ENCODE results near the gene DMGDH. TPM values are rescaled to one million over a fixed set of nuclear protein-coding genes. Genes with fewer than 3 reads are reported as not detected.

DMGDH gene
- total and polyA plus RNA-seq, 2 of the 4 experiments (the other 2 are of a cell fraction), result 0.18 TPM; not detected in 1

- CTCF ChIA-PET, result no interaction called here
- no peaks in the 10 kb centered on the region for H3K27me3 ChIP-seq (ENCODE audit: control insufficient read depth, insufficient read depth, low read length)
- no CpG with 5 or more reads among the region's 4 CpGs for WGBS, 2 experiments (ENCODE audit: extremely low coverage in 2 of 2, insufficient read length in 1 of 2)
- in situ Hi-C loops (cut with MboI; ENCODE audit: low sequenced_read_pairs) (no loop called here), dilution Hi-C loops (cut with HindIII; ENCODE audit: low sequenced_read_pairs, unreplicated experiment) (no loop called here), intact Hi-C loops (cut with micrococcal nuclease) (no loop called here)
- H3K4me1 ChIP-seq (ENCODE audit: control insufficient read depth, insufficient read depth, low read length), result 0 out of 2 replicates have a peak, but pooled peaks cover 2% of the 10 kb centered on the region
- peaks cover 6% of the 10 kb centered on the region for H3K9me3 ChIP-seq (ENCODE audit: control insufficient read depth, insufficient read depth, low read length)
- no peak overlapping the region for H3K18ac ChIP-seq (ENCODE audit: low read depth, low read length)
- H3K56ac ChIP-seq (ENCODE audit: extremely low read depth, insufficient read depth, low read length), result no peak overlapping the region
- no peak overlapping the region for H4K91ac ChIP-seq (ENCODE audit: insufficient read depth, low read depth, low read length)
- H3K14ac ChIP-seq (replicated peaks; ENCODE audit: low read depth, low read length), result no peak overlapping the region
- H4K20me1 ChIP-seq (ENCODE audit: insufficient read depth, low read length), result no peaks in the 10 kb centered on the region
- no peak overlapping the region for H2BK20ac ChIP-seq (ENCODE audit: low read depth, low read length)
- H3K9me1 ChIP-seq (ENCODE audit: insufficient read depth, low read length), result no peaks in the 10 kb centered on the region
- no peak overlapping the region for H2AK5ac ChIP-seq (ENCODE audit: low read depth, low read length)
- BruUV-seq (replicated peaks), result no TSS peak
- no peak overlapping the region for H4K5ac ChIP-seq (ENCODE audit: low read depth, low read length)
- H3K9ac ChIP-seq (ENCODE audit: low read depth, low read length), result no peak overlapping the region
- no peak overlapping the region for H3K4me3 ChIP-seq (ENCODE audit: insufficient read depth, low read depth, low read length)
- no peak overlapping the region for H3K27ac ChIP-seq (ENCODE audit: insufficient read depth, low read length)
- no peak for TF ChIP-seq SMC3 (IDR thresholded peaks at IDR 0.05; ENCODE audit: low read depth, low read length)
- TF ChIP-seq, protein P1, sequence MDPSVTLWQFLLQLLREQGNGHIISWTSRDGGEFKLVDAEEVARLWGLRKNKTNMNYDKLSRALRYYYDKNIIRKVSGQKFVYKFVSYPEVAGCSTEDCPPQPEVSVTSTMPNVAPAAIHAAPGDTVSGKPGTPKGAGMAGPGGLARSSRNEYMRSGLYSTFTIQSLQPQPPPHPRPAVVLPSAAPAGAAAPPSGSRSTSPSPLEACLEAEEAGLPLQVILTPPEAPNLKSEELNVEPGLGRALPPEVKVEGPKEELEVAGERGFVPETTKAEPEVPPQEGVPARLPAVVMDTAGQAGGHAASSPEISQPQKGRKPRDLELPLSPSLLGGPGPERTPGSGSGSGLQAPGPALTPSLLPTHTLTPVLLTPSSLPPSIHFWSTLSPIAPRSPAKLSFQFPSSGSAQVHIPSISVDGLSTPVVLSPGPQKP (IDR thresholded peaks at IDR 0.05; ENCODE audit: borderline replicate concordance, low read depth, low read length), result no peak
- POLR2A ChIA-PET (ENCODE audit: unreplicated experiment), result no interaction called here
- peak overlapping the region; percentile 10 for H2AFZ ChIP-seq (replicated peaks; ENCODE audit: low read length, poor library complexity)
- H3K36me3 ChIP-seq (ENCODE audit: control insufficient read depth, insufficient read depth, low read length), result no peaks in the 10 kb centered on the region
- H2AK9ac ChIP-seq (replicated peaks; ENCODE audit: low read depth, low read length, poor library complexity), result no peak overlapping the region
- H3K4me2 ChIP-seq (ENCODE audit: low read depth, low read length), result no peak overlapping the region
- ATAC-seq (ENCODE audit: low read depth) (no peak), DNase-seq (no peak)
- no peak overlapping the region for H3K4ac ChIP-seq (ENCODE audit: low read depth, low read length)
- H2BK15ac ChIP-seq (ENCODE audit: low read depth, low read length), result no peak overlapping the region
- H2BK5ac ChIP-seq (ENCODE audit: low read depth, low read length, poor library complexity, severe bottlenecking), result no peak overlapping the region
- no peak overlapping the region for H2BK120ac ChIP-seq (ENCODE audit: low read depth, low read length)
- H4K8ac ChIP-seq (ENCODE audit: low read depth in 2 of 2, low read length in 2 of 2), result no peak overlapping the region
- H3K79me1 ChIP-seq (ENCODE audit: low read depth in 1 of 2, low read length in 2 of 2), result no peaks in the 10 kb centered on the region
- no peak overlapping the region for H3K23ac ChIP-seq (ENCODE audit: low read depth, low read length)
Measured at GRCh38 chr5:79076819-79077218, 7.3 kb upstream of the DMGDH start.
